Thoracic aorta endothelial cell (primary cell): ENCODE data around the gene RNF4. TPM values are rescaled to one million over a fixed set of nuclear protein-coding genes. Genes with fewer than 3 reads are reported as not detected.

ENCODE experiments used
- total RNA-seq: library from RNA; depleted of rRNA; stranded (reverse); fragments of >200 nt; gene quantifications from 2 replicates; pipeline ENCODE4 v1.2.3, GENCODE V29; 2012

The RNF4 gene
- 103 and 122 TPM in 2 replicates for total RNA-seq

GRCh38 chr4:2468456-2469191, at the start of gene RNF4:
RNF4 (plus strand) TSS chr4:2469106; CDS start chr4:2490494, 21,388 bp downstream.

GRCh38 chr4:2536193-2537010, 67.5 kb downstream of the RNF4 start, which contains the start of gene FAM193A:
FAM193A (plus strand) TSS chr4:2536647; CDS start chr4:2536916, 269 bp downstream.

Other genes with a start within 250 kb of the RNF4 start
- 21.5 TPM in 2 replicates for gene HAUS3, start 227.0 kb upstream of the RNF4 start, total RNA-seq
- 3.2 and 5.6 TPM in 2 replicates for gene POLN, start 227.0 kb upstream of the RNF4 start, total RNA-seq
- 52.3 and 53.9 TPM in 2 replicates for gene MXD4, start 207.0 kb upstream of the RNF4 start, total RNA-seq
- gene ZFYVE28, start 50.5 kb upstream of the RNF4 start, total RNA-seq, result 7.2 and 11.5 TPM in 2 replicates
- gene CFAP99, start 50.2 kb upstream of the RNF4 start, total RNA-seq, result not detected in 2 replicates
- gene FAM193A, start 67.5 kb downstream of the RNF4 start, total RNA-seq, result 24.7 and 26.6 TPM in 2 replicates